Activated naive CD8-positive, alpha-beta T cell (primary cell): ENCODE results near the gene SPIRE2.
"Not testable (repeated sequence)": the region's sequence is repeated elsewhere in the genome, so short reads cannot be mapped to it uniquely, and the experiment has no call there.

Source experiments
- H3K27ac Mint-ChIP-seq: one replicate; pipeline ENCODE4 v1.8.0; 2021; ENCODE audit warnings: mixed read lengths
- H3K27me3 Mint-ChIP-seq: one replicate; pipeline ENCODE4 v1.8.0; 2021; ENCODE audit warnings: mixed read lengths
- H3K36me3 Mint-ChIP-seq: one replicate; pipeline ENCODE4 v1.8.0; 2021; ENCODE audit warnings: mixed read lengths
- H3K4me1 Mint-ChIP-seq: one replicate; pipeline ENCODE4 v1.8.0; 2021; ENCODE audit warnings: low read depth, mixed read lengths
- H3K4me3 Mint-ChIP-seq: one replicate; pipeline ENCODE4 v1.8.0; 2021; ENCODE audit warnings: mild to moderate bottlenecking, mixed read lengths
- H3K9me3 Mint-ChIP-seq: one replicate; pipeline ENCODE4 v1.8.0; 2021; ENCODE audit warnings: low read depth, mixed read lengths

SPIRE2 gene

GRCh38 chr16:89914642-89915285, 86.5 kb downstream of the SPIRE2 start:
- not testable (repeated sequence) for H3K9me3 Mint-ChIP-seq, H3K4me3 Mint-ChIP-seq, H3K27ac Mint-ChIP-seq, H3K27me3 Mint-ChIP-seq, H3K36me3 Mint-ChIP-seq
- peaks cover 14% of the 10 kb centered on the region for H3K4me1 Mint-ChIP-seq

- Mint-ChIP-seq H3K4me3 (no peak overlapping the region), H3K9me3 (no peaks in the 10 kb centered on the region), H3K27ac (no peak overlapping the region), H3K36me3 (peaks cover 3% of the 10 kb centered on the region), H3K4me1 (peaks cover 19% of the 10 kb centered on the region), H3K27me3 (peaks cover 3% of the 10 kb centered on the region)
These were observed 87.3 kb downstream of the SPIRE2 start for GRCh38 chr16:89915303-89916232.

GRCh38 chr16:89917773-89918452, 89.6 kb downstream of the SPIRE2 start:
- H3K9me3 Mint-ChIP-seq: no peaks in the 10 kb centered on the region
- peaks cover 34% of the 10 kb centered on the region for H3K4me1 Mint-ChIP-seq
- H3K4me3 Mint-ChIP-seq: peak overlapping the region; percentile 62
- peaks cover 6% of the 10 kb centered on the region for H3K27me3 Mint-ChIP-seq
- no peak overlapping the region for H3K27ac Mint-ChIP-seq
- peaks cover 3% of the 10 kb centered on the region for H3K36me3 Mint-ChIP-seq

GRCh38 chr16:89918453-89919347, 90.4 kb downstream of the SPIRE2 start, which contains the start of gene MC1R:
Gene MC1R (plus strand): TSS chr16:89918862. CDS start chr16:89919259, 397 bp downstream.
- Mint-ChIP-seq H3K27me3 (peaks cover 6% of the 10 kb centered on the region), H3K36me3 (no peaks in the 10 kb centered on the region), H3K9me3 (no peaks in the 10 kb centered on the region), H3K4me3 (peak within 1 kb of the TSS; percentile 62), H3K27ac (no peak within 1 kb of the TSS), H3K4me1 (peaks cover 32% of the 10 kb centered on the region)

GRCh38 chr16:89919535-89920406, 91.5 kb downstream of the SPIRE2 start:
- H3K4me3 Mint-ChIP-seq: peak overlapping the region; percentile 59
- H3K27me3 Mint-ChIP-seq: peaks cover 6% of the 10 kb centered on the region
- no peaks in the 10 kb centered on the region for H3K9me3 Mint-ChIP-seq
- H3K36me3 Mint-ChIP-seq: no peaks in the 10 kb centered on the region
- no peak overlapping the region for H3K27ac Mint-ChIP-seq
- peaks cover 34% of the 10 kb centered on the region for H3K4me1 Mint-ChIP-seq

GRCh38 chr16:89920723-89921122, 92.4 kb downstream of the SPIRE2 start:
- Mint-ChIP-seq H3K36me3 (no peaks in the 10 kb centered on the region), H3K27ac (no peak overlapping the region)

More at GRCh38 chr16:89920723-89921122, 92.4 kb downstream of the SPIRE2 start:
- peaks cover 6% of the 10 kb centered on the region for H3K27me3 Mint-ChIP-seq
- H3K9me3 Mint-ChIP-seq: no peaks in the 10 kb centered on the region
- H3K4me1 Mint-ChIP-seq: peaks cover 34% of the 10 kb centered on the region
- H3K4me3 Mint-ChIP-seq: no peak overlapping the region
